Measurements from ENCODE around the gene NSF. TPM values are rescaled to one million over a fixed set of nuclear protein-coding genes. Genes with fewer than 3 reads are reported as not detected.

NSF gene
- total RNA-seq, 1 donor from 2014 or later: 13.0 TPM

GRCh38 chr17:46722662-46723285 lies 132.3 kb downstream of the NSF start:
- no peaks in the 10 kb centered on the region for H3K27me3 ChIP-seq
- H3K4me1 ChIP-seq: no peaks in the 10 kb centered on the region
- no peaks in the 10 kb centered on the region for H3K9me3 ChIP-seq
- H3K27ac ChIP-seq: no peak overlapping the region
- H3K4me3 ChIP-seq: no peak overlapping the region
- peaks cover 8% of the 10 kb centered on the region in 2 donors for H3K36me3 ChIP-seq
- intact Hi-C loops (cut with DNase I): no loop called here
- no peak for DNase-seq (ENCODE audit: low spot score in 2 of 2)
- TF ChIP-seq CTCF (IDR thresholded peaks at IDR 0.05): no peak

GRCh38 chr17:46726206-46726605 lies 135.7 kb downstream of the NSF start:
- no peaks in the 10 kb centered on the region for H3K27me3 ChIP-seq
- no peak for TF ChIP-seq CTCF (IDR thresholded peaks at IDR 0.05)
- no peak overlapping the region for H3K4me3 ChIP-seq
- intact Hi-C loops (cut with DNase I): no loop called here
- no peak overlapping the region for H3K27ac ChIP-seq
- H3K9me3 ChIP-seq: no peaks in the 10 kb centered on the region
- H3K4me1 ChIP-seq: no peaks in the 10 kb centered on the region
- DNase-seq (ENCODE audit: low spot score in 2 of 2): no peak
- peaks cover 3 to 23% of the 10 kb centered on the region in 2 donors for H3K36me3 ChIP-seq

GRCh38 chr17:46727572-46728348 lies 137.3 kb downstream of the NSF start:
- Histone ChIP-seq H3K9me3 (no peaks in the 10 kb centered on the region), H3K4me1 (no peaks in the 10 kb centered on the region), H3K27ac (no peak overlapping the region), H3K4me3 (no peak overlapping the region), H3K27me3 (no peaks in the 10 kb centered on the region), H3K36me3 (peaks cover 5 to 23% of the 10 kb centered on the region in 2 donors)
- TF ChIP-seq CTCF (IDR thresholded peaks at IDR 0.05): no peak
- no peak for DNase-seq (ENCODE audit: low spot score in 2 of 2)
- intact Hi-C loops (cut with DNase I): no loop called here

GRCh38 chr17:46730026-46730425 lies 139.6 kb downstream of the NSF start:
- H3K4me1 ChIP-seq: no peaks in the 10 kb centered on the region
- no peak for DNase-seq (ENCODE audit: low spot score in 2 of 2)
- peaks cover 5 to 32% of the 10 kb centered on the region in 2 donors for H3K36me3 ChIP-seq
- no peak overlapping the region for H3K27ac ChIP-seq
- no peak for TF ChIP-seq CTCF (IDR thresholded peaks at IDR 0.05)
- no peaks in the 10 kb centered on the region for H3K9me3 ChIP-seq
- H3K27me3 ChIP-seq: no peaks in the 10 kb centered on the region
- H3K4me3 ChIP-seq: no peak overlapping the region
- intact Hi-C loops (cut with DNase I): no loop called here

- intact Hi-C loops (cut with DNase I): no loop called here
- DNase-seq (ENCODE audit: low spot score in 2 of 2): no peak
- no peaks in the 10 kb centered on the region for H3K27me3 ChIP-seq
- H3K4me3 ChIP-seq: no peak overlapping the region
- no peak overlapping the region for H3K27ac ChIP-seq
- no peaks in the 10 kb centered on the region for H3K4me1 ChIP-seq
- TF ChIP-seq CTCF (IDR thresholded peaks at IDR 0.05): no peak
- H3K36me3 ChIP-seq: peaks cover 5 to 32% of the 10 kb centered on the region in 2 donors
- no peaks in the 10 kb centered on the region for H3K9me3 ChIP-seq
These were observed 140.2 kb downstream of the NSF start for GRCh38 chr17:46730679-46731078.

All from ascending aorta (tissue), 2 donors.